IMR-90 (cell line): ENCODE data around the gene AFDN. TPM values are rescaled to one million over a fixed set of nuclear protein-coding genes. Genes with fewer than 3 reads are reported as not detected.

Experiments
- ATAC-seq: fragments of 200-7000 bp; cut with Tn5 transposase; 2 replicates; pipeline ENCODE4 v1.9.1; 2020; ENCODE audit warnings: low read depth, mild to moderate bottlenecking, moderate library complexity
- BruUV-seq: library from RNA; stranded (reverse); fragments of 400-500 nt; replicated peaks from 2 replicates; lab custom pipeline; 2021; lab: Mats Ljungman, UMichigan
- CTCF ChIA-PET: fragments of 300-600 bp; formaldehyde crosslinking; extraction: SDS; loops from one replicate; lab custom pipeline; 2021; ENCODE audit warnings: antibody characterized with exemption; lab: Yijun Ruan, JAX
- POLR2A ChIA-PET: fragments of 300-600 bp; sonication (Branson Sonifier 250); formaldehyde crosslinking; loops from one replicate; lab custom pipeline; 2022; ENCODE audit warnings: antibody characterized with exemption; ENCODE audit not compliant: unreplicated experiment; lab: Charles Lee
- DNase-seq: peaks from one replicate; pipeline ENCODE4 v3.0.0; 2013
- H2AFZ ChIP-seq: replicated peaks from 2 replicates; pipeline ENCODE3; 2013; ENCODE audit warnings: low read length, mild to moderate bottlenecking; ENCODE audit not compliant: poor library complexity
- H2AK5ac ChIP-seq: 2 replicates; pipeline ENCODE4 v1.6.1; 2013; ENCODE audit warnings: low read depth, low read length, inconsistent platforms
- H2AK9ac ChIP-seq: replicated peaks from 2 replicates; pipeline ENCODE3; 2013; ENCODE audit warnings: mild to moderate bottlenecking, low read depth, low read length, moderate library complexity; ENCODE audit not compliant: poor library complexity
- H2BK120ac ChIP-seq: 2 replicates; pipeline ENCODE4 v1.6.1; 2013; ENCODE audit warnings: low read depth, low read length, inconsistent platforms
- H2BK15ac ChIP-seq: 3 replicates; pipeline ENCODE4 v1.6.1; 2013; ENCODE audit warnings: low read depth, low read length, inconsistent platforms
- H2BK20ac ChIP-seq: 2 replicates; pipeline ENCODE4 v1.6.1; 2013; ENCODE audit warnings: low read depth, mild to moderate bottlenecking, inconsistent platforms, low read length, moderate library complexity
- H2BK5ac ChIP-seq: 2 replicates; pipeline ENCODE4 v1.6.1; 2013; ENCODE audit warnings: mild to moderate bottlenecking, low read depth, low read length, inconsistent platforms; ENCODE audit not compliant: poor library complexity, severe bottlenecking
- H3K14ac ChIP-seq: replicated peaks from 2 replicates; pipeline ENCODE4 v1.6.1; 2013; ENCODE audit warnings: low read depth, low read length, inconsistent platforms
- H3K18ac ChIP-seq: 2 replicates; pipeline ENCODE4 v1.6.1; 2013; ENCODE audit warnings: low read depth, low read length, control low read depth
- H3K23ac ChIP-seq: 2 replicates; pipeline ENCODE4 v1.6.1; 2013; ENCODE audit warnings: low read depth, low read length, inconsistent platforms
- H3K27ac ChIP-seq: 2 replicates; pipeline ENCODE4 v1.5.1; 2013; ENCODE audit warnings: mild to moderate bottlenecking, control low read depth, low read length; ENCODE audit not compliant: insufficient read depth
- H3K27me3 ChIP-seq: 2 replicates; pipeline ENCODE4 v1.6.1; 2013; ENCODE audit warnings: low read length; ENCODE audit not compliant: control insufficient read depth, insufficient read depth
- H3K36me3 ChIP-seq: 2 replicates; pipeline ENCODE4 v1.6.1; 2013; ENCODE audit warnings: low read length, mixed read lengths; ENCODE audit not compliant: control insufficient read depth, insufficient read depth
- H3K4ac ChIP-seq: 2 replicates; pipeline ENCODE4 v1.6.1; 2013; ENCODE audit warnings: low read depth, low read length, inconsistent platforms
- H3K4me1 ChIP-seq: 2 replicates; pipeline ENCODE4 v1.6.1; 2013; ENCODE audit warnings: low read length, mixed read lengths; ENCODE audit not compliant: control insufficient read depth, insufficient read depth
- H3K4me2 ChIP-seq: 2 replicates; pipeline ENCODE4 v1.6.1; 2013; ENCODE audit warnings: low read depth, mild to moderate bottlenecking, control low read depth, low read length, moderate library complexity
- H3K4me3 ChIP-seq: 2 replicates; pipeline ENCODE4 v1.5.1; 2013; ENCODE audit warnings: low read depth, mild to moderate bottlenecking, control low read depth, low read length, moderate library complexity; ENCODE audit not compliant: insufficient read depth
- H3K56ac ChIP-seq: 2 replicates; pipeline ENCODE4 v1.6.1; 2013; ENCODE audit warnings: low read length, inconsistent platforms; ENCODE audit not compliant: insufficient read depth; ENCODE audit errors: extremely low read depth
- H3K79me1 ChIP-seq, 2 experiments: 2 replicates each; pipeline ENCODE4 v1.6.1; 2013; ENCODE audit warnings: low read length in 2 of 2, inconsistent platforms in 1 of 2, low read depth in 1 of 2
- H3K9ac ChIP-seq: 2 replicates; pipeline ENCODE4 v1.6.1; 2013; ENCODE audit warnings: low read depth, low read length, control low read depth
- H3K9me1 ChIP-seq: 2 replicates; pipeline ENCODE4 v1.6.1; 2013; ENCODE audit warnings: low read length, inconsistent platforms; ENCODE audit not compliant: insufficient read depth
- H3K9me3 ChIP-seq: 2 replicates; pipeline ENCODE4 v1.6.1; 2013; ENCODE audit warnings: low read length; ENCODE audit not compliant: control insufficient read depth, insufficient read depth
- H4K20me1 ChIP-seq: 2 replicates; pipeline ENCODE4 v1.6.1; 2013; ENCODE audit warnings: low read length, inconsistent platforms; ENCODE audit not compliant: insufficient read depth
- H4K5ac ChIP-seq: 2 replicates; pipeline ENCODE4 v1.6.1; 2013; ENCODE audit warnings: mild to moderate bottlenecking, low read depth, low read length, control low read depth
- H4K8ac ChIP-seq, 2 experiments: 2 replicates each; pipeline ENCODE4 v1.6.1; 2013; ENCODE audit warnings: low read depth in 2 of 2, low read length in 2 of 2, control low read depth in 1 of 2, inconsistent platforms in 1 of 2
- H4K91ac ChIP-seq: 2 replicates; pipeline ENCODE4 v1.6.1; 2013; ENCODE audit warnings: low read depth, low read length, inconsistent platforms; ENCODE audit not compliant: insufficient read depth
- BHLHE40 ChIP-seq: fragments of 150-350 bp; IDR thresholded peaks from 2 replicates; pipeline ENCODE4 v1.6.1; 2016; ENCODE audit warnings: mild to moderate bottlenecking, low read depth, low read length
- CEBPB ChIP-seq: IDR thresholded peaks from 2 replicates; pipeline ENCODE4 v1.6.1; 2012; ENCODE audit warnings: low read depth, low read length, improper control_type of control experiment
- FOS ChIP-seq: fragments of 150-350 bp; IDR thresholded peaks from 2 replicates; pipeline ENCODE4 v1.6.1; 2016; ENCODE audit warnings: low read depth, low read length
- MAFK ChIP-seq: IDR thresholded peaks from 2 replicates; pipeline ENCODE4 v1.6.1; 2012; ENCODE audit warnings: low read depth, low read length, improper control_type of control experiment
- NFE2L2 ChIP-seq: fragments of 150-350 bp; IDR thresholded peaks from 2 replicates; pipeline ENCODE4 v1.6.1; 2016; ENCODE audit warnings: low read depth, mild to moderate bottlenecking, low read length
- RAD21 ChIP-seq: IDR thresholded peaks from 2 replicates; pipeline ENCODE4 v1.6.1; 2012; ENCODE audit warnings: low read length, improper control_type of control experiment
- RFX5 ChIP-seq: IDR thresholded peaks from 2 replicates; pipeline ENCODE4 v1.8.0; 2012; ENCODE audit warnings: low read depth, mild to moderate bottlenecking, low read length, moderate library complexity
- SMC3 ChIP-seq: fragments of 150-350 bp; IDR thresholded peaks from 2 replicates; pipeline ENCODE4 v1.6.1; 2016; ENCODE audit warnings: low read depth, mild to moderate bottlenecking, antibody characterized with exemption, low read length, moderate library complexity
- WGBS, 2 experiments: methylation state at CpG; one replicate each; pipeline versions ENCODE4 v1.1.5 to v1.1.7; 2013; ENCODE audit warnings: missing lambda C conversion rate in 2 of 2; ENCODE audit not compliant: insufficient read length in 1 of 2; ENCODE audit errors: extremely low coverage in 2 of 2; 5-methylcytosine and 5-hydroxymethylcytosine counted together
- dilution Hi-C: fragments of 300-500 bp; cut with HindIII; formaldehyde crosslinking; loops from one replicate; pipeline ENCODE4 v1.14.3; 2018; ENCODE audit warnings: low sequenced_read_pairs; ENCODE audit not compliant: unreplicated experiment
- in situ Hi-C: fragments of 300-500 bp; cut with MboI; formaldehyde crosslinking; loops from 3 replicates; pipeline ENCODE4 v1.14.3; 2019; ENCODE audit warnings: low sequenced_read_pairs, inconsistent platforms, mixed read lengths
- intact Hi-C: fragments of 100-400 bp; cut with micrococcal nuclease; formaldehyde crosslinking; loops from 2 replicates; pipeline ENCODE4 v1.10.0; 2022
- polyA plus RNA-seq, 3 experiments: library from polyadenylated mRNA; depleted of rRNA; stranded (reverse); fragments of >200 nt; gene quantifications; 2 replicates each; pipeline ENCODE4 v1.2.3, GENCODE V29; 2012; ENCODE audit warnings: low replicate concordance in 1 of 3
- total RNA-seq: library from RNA; depleted of rRNA; stranded (reverse); fragments of >200 nt; gene quantifications from 2 replicates; pipeline ENCODE4 v1.2.3, GENCODE V29; 2012
- TF ChIP-seq, protein P1 (sequence below): fragments of 150-350 bp; IDR thresholded peaks from 2 replicates; pipeline ENCODE4 v1.6.1; 2016; ENCODE audit warnings: low read depth, mild to moderate bottlenecking, low read length, moderate library complexity, borderline replicate concordance

AFDN gene
- total and polyA plus RNA-seq, 2 of the 4 experiments (the other 2 are of a cell fraction) = 11.6 to 20.8 TPM

GRCh38 chr6:168015009-168015408 lies 188.3 kb downstream of the AFDN start:
- no peak overlapping the region for H4K8ac ChIP-seq
- no peak overlapping the region for H2BK15ac ChIP-seq
- no TSS peak for BruUV-seq
- no peak overlapping the region for H4K5ac ChIP-seq
- no peak overlapping the region for H3K9ac ChIP-seq
- peaks cover 25% of the 10 kb centered on the region for H3K9me3 ChIP-seq
- in situ Hi-C loops = no loop called here
- no peak overlapping the region for H3K4ac ChIP-seq
- H3K27me3 ChIP-seq = peaks cover 12% of the 10 kb centered on the region
- H3K4me2 ChIP-seq = no peak overlapping the region
- no peak overlapping the region for H3K14ac ChIP-seq
- no peaks in the 10 kb centered on the region for H4K20me1 ChIP-seq
- TF ChIP-seq NFE2L2 (no peak), FOS (no peak), CEBPB (no peak), RFX5 (no peak), SMC3 (no peak), MAFK (no peak), BHLHE40 (no peak), RAD21 (no peak)
- TF ChIP-seq, protein P1, sequence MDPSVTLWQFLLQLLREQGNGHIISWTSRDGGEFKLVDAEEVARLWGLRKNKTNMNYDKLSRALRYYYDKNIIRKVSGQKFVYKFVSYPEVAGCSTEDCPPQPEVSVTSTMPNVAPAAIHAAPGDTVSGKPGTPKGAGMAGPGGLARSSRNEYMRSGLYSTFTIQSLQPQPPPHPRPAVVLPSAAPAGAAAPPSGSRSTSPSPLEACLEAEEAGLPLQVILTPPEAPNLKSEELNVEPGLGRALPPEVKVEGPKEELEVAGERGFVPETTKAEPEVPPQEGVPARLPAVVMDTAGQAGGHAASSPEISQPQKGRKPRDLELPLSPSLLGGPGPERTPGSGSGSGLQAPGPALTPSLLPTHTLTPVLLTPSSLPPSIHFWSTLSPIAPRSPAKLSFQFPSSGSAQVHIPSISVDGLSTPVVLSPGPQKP = no peak
- H2BK5ac ChIP-seq = no peak overlapping the region
- no peak overlapping the region for H3K23ac ChIP-seq
- H3K79me1 ChIP-seq = no peaks in the 10 kb centered on the region
- no peak overlapping the region for H3K4me3 ChIP-seq
- intact Hi-C loops = no loop called here
- no peak overlapping the region for H2AK9ac ChIP-seq
- H3K9me1 ChIP-seq = no peaks in the 10 kb centered on the region
- H2BK120ac ChIP-seq = no peak overlapping the region
- WGBS, 2 experiments = 41% methylated on average over 3 of the region's 4 CpGs; no CpG with 5 or more reads in 1 of the 2 experiments
- no peak overlapping the region for H2AFZ ChIP-seq
- H3K36me3 ChIP-seq = no peaks in the 10 kb centered on the region
- POLR2A ChIA-PET = no interaction called here
- H3K18ac ChIP-seq = no peak overlapping the region
- dilution Hi-C loops = no loop called here
- no peak overlapping the region for H2AK5ac ChIP-seq
- H3K4me1 ChIP-seq = no peaks in the 10 kb centered on the region
- H2BK20ac ChIP-seq = no peak overlapping the region
- CTCF ChIA-PET = no interaction called here
- no peak overlapping the region for H3K27ac ChIP-seq
- DNase-seq (no peak), ATAC-seq (no peak)
- no peak overlapping the region for H3K56ac ChIP-seq
- H4K91ac ChIP-seq = no peak overlapping the region
